ENCODE data around the gene EHBP1L1.

GRCh38 chr11:65530157-65530496 lies 45.7 kb upstream of the EHBP1L1 start:
- TF ChIP-seq GATA2 (IDR thresholded peaks at IDR 0.05; ENCODE audit: low read depth, low read length), result no peak
- TF ChIP-seq GATA3 (IDR thresholded peaks at IDR 0.05; ENCODE audit: low read depth, low read length), result no peak
